ENCODE measurements around the gene PASK. TPM values are rescaled to one million over a fixed set of nuclear protein-coding genes. Genes with fewer than 3 reads are reported as not detected.

The PASK gene
- total and polyA plus RNA-seq, 2 experiments from 2014 or later = 2.5 to 8.8 TPM

DNA sequence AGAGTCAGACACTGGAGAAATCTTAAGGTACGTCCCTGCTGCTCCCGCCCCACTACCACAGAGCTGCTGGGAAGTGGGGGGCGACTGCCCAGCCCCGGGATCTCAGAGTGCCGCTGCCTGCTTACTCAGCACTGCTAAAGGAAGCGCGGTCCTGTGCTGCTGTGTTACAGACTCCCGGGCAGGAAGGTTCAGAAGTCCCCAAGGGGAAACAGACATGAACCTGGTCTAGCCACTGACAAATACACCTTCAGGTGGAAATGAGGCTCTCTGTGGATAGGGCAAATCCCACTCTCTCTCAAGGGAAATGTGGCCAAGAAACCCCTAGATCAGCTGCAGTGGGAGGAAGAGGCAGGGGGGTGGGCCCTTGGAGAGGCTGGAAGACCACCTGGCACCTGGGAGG lies 60.9 kb downstream of the PASK start:
- Histone ChIP-seq H3K36me3 (replicated peaks; ENCODE audit: insufficient read depth, low read depth) (peaks cover 6% of the 10 kb centered on the region), H3K4me2 (no peak overlapping the region), H4K20me1 (ENCODE audit: insufficient read depth, poor library complexity, severe bottlenecking) (peaks cover 7% of the 10 kb centered on the region), H3K27me3 (no peaks in the 10 kb centered on the region), H3K9me2 (replicated peaks; ENCODE audit: insufficient read depth) (no peaks in the 10 kb centered on the region), H3K79me2 (no peaks in the 10 kb centered on the region), H2AFZ (no peak overlapping the region), H3K4me3 (no peak overlapping the region), H3K27ac (no peak overlapping the region), H3K4me1 (ENCODE audit: insufficient read depth) (no peaks in the 10 kb centered on the region), H3K9me3 (ENCODE audit: low read depth) (no peaks in the 10 kb centered on the region)
- TF ChIP-seq EZH2 (IDR thresholded peaks at IDR 0.05; ENCODE audit: borderline replicate concordance) = no peak
- TF ChIP-seq, protein P1, sequence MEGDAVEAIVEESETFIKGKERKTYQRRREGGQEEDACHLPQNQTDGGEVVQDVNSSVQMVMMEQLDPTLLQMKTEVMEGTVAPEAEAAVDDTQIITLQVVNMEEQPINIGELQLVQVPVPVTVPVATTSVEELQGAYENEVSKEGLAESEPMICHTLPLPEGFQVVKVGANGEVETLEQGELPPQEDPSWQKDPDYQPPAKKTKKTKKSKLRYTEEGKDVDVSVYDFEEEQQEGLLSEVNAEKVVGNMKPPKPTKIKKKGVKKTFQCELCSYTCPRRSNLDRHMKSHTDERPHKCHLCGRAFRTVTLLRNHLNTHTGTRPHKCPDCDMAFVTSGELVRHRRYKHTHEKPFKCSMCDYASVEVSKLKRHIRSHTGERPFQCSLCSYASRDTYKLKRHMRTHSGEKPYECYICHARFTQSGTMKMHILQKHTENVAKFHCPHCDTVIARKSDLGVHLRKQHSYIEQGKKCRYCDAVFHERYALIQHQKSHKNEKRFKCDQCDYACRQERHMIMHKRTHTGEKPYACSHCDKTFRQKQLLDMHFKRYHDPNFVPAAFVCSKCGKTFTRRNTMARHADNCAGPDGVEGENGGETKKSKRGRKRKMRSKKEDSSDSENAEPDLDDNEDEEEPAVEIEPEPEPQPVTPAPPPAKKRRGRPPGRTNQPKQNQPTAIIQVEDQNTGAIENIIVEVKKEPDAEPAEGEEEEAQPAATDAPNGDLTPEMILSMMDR (IDR thresholded peaks at IDR 0.05; ENCODE audit: poor library complexity) = no peak
- TF ChIP-seq EZH2phosphoT487 (IDR thresholded peaks at IDR 0.05; ENCODE audit: low read depth, severe bottlenecking, unreplicated experiment) = no peak
- 98% methylated on average over 8 of the region's 8 CpGs for WGBS (ENCODE audit: low lambda C conversion rate, missing lambda C conversion rate)
- DNase-seq (ENCODE audit: low spot score) = no peak

DNA sequence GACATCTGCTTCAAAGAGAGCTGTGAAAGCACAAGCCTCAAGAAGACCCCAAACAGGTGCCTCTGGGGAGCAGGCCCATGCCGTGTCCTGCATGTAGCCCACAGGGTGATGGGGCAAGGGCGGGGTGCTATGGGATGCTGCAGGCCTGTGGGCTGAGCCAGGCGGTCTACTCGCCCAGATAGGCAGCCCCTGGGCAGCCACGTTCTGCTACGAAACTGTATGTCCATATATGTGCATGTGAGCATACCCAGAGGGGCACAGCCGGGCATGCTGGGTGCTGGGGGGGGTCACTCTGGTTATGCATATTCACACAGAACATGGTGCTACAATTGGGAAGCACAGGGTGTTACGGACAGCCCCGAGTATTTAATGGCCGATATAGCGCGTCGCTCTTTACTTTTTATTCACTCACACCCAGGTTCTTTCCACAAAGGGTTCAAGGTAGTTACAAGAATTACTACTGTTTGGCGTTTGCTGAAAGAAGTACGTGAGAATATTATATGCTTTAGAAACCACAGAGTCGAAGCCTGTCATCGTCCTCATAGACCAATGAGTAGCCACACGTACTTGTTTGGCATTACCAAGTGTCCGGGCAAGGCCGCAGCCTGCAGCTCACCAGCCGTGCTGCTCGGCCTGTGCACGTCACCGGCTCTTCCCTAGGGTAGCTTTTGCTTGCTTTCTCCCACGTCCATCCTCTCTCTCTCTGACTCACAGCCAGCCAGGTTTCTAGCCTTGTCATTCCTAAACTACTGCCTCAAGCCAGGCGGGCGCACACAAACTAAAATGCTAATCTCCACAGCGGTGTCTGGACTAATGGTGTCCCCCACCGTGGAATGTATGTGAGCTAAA lies 61.6 kb downstream of the PASK start:
- TF ChIP-seq, protein P1 (IDR thresholded peaks at IDR 0.05; ENCODE audit: poor library complexity) = no peak
- TF ChIP-seq EZH2phosphoT487 (IDR thresholded peaks at IDR 0.05; ENCODE audit: low read depth, severe bottlenecking, unreplicated experiment) (no peak), EZH2 (IDR thresholded peaks at IDR 0.05; ENCODE audit: borderline replicate concordance) (no peak)
- Histone ChIP-seq H3K36me3 (replicated peaks; ENCODE audit: insufficient read depth, low read depth) (peaks cover 6% of the 10 kb centered on the region), H3K4me1 (ENCODE audit: insufficient read depth) (no peaks in the 10 kb centered on the region), H3K27me3 (no peaks in the 10 kb centered on the region), H3K4me2 (no peak overlapping the region), H3K9me2 (replicated peaks; ENCODE audit: insufficient read depth) (no peaks in the 10 kb centered on the region), H3K9me3 (ENCODE audit: low read depth) (no peaks in the 10 kb centered on the region), H3K27ac (no peak overlapping the region), H3K4me3 (no peak overlapping the region), H3K79me2 (no peaks in the 10 kb centered on the region), H4K20me1 (ENCODE audit: insufficient read depth, poor library complexity, severe bottlenecking) (peaks cover 2% of the 10 kb centered on the region), H2AFZ (no peak overlapping the region)
- DNase-seq (ENCODE audit: low spot score) = no peak
- WGBS (ENCODE audit: low lambda C conversion rate, missing lambda C conversion rate) = 95% methylated on average over 29 of the region's 29 CpGs

DNA sequence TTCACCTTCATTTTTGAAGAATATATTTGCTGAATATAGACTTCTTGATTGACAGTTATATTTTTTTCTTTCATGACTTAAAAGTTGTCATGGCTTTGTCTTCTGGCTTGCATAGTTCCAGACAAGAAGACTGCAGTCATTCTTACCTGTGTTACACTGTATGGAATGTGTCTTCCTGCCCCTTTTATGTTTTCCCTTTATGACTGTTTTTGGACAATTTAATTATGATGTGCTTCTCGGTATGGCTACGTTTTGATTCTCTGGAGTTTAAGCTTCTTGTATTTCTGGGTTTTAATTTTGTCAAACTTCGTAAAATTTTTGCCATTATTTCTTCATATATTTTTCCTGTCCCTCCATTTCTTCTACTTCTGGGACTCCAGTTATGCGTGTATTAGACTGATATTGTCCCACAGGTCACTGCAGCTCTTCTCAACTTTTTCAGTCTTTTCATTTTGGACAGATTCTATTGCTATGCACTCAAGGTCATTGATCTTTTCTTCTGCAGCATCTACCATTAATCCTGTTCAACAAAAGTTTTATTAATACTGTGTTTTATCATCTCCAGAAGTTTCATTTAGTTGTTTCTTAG lies 64.3 kb downstream of the PASK start:
- H3K36me3 ChIP-seq (replicated peaks; ENCODE audit: insufficient read depth, low read depth) = peaks cover 6% of the 10 kb centered on the region
- H3K79me2 ChIP-seq = no peaks in the 10 kb centered on the region
- H4K20me1 ChIP-seq (ENCODE audit: insufficient read depth, poor library complexity, severe bottlenecking) = no peaks in the 10 kb centered on the region
- 98% methylated on average over 4 of the region's 4 CpGs for WGBS (ENCODE audit: low lambda C conversion rate, missing lambda C conversion rate)
- no peaks in the 10 kb centered on the region for H3K27me3 ChIP-seq
- H3K9me3 ChIP-seq (ENCODE audit: low read depth) = no peaks in the 10 kb centered on the region
- H3K9me2 ChIP-seq (replicated peaks; ENCODE audit: insufficient read depth) = no peaks in the 10 kb centered on the region
- no peak for DNase-seq (ENCODE audit: low spot score)
- H3K4me1 ChIP-seq (ENCODE audit: insufficient read depth) = no peaks in the 10 kb centered on the region
- no peak overlapping the region for H3K4me3 ChIP-seq
- H3K4me2 ChIP-seq = no peak overlapping the region
- H2AFZ ChIP-seq = no peak overlapping the region
- H3K27ac ChIP-seq = no peak overlapping the region
- no peak for TF ChIP-seq EZH2phosphoT487 (IDR thresholded peaks at IDR 0.05; ENCODE audit: low read depth, severe bottlenecking, unreplicated experiment)

DNA sequence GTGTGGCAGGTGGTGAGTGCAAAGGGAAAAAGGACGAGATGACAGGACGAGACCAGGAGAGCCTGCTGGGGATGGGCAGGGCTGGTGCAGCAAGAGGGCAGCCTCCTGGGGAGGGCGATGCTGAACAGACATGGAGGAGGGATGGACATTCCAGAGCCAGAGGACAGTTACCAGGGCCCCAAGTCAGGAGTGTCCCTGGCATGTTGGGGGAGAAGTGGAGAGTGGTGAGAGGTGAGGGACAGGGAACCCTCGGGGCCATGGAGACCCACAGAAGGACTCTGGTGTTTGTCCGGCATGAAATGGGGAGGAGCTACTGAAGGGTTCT lies 66.2 kb downstream of the PASK start:
- H3K4me2 ChIP-seq = no peak overlapping the region
- no peaks in the 10 kb centered on the region for H4K20me1 ChIP-seq (ENCODE audit: insufficient read depth, poor library complexity, severe bottlenecking)
- no peaks in the 10 kb centered on the region for H3K9me3 ChIP-seq (ENCODE audit: low read depth)
- H3K27ac ChIP-seq = no peak overlapping the region
- WGBS (ENCODE audit: low lambda C conversion rate, missing lambda C conversion rate) = 81% methylated on average over 5 of the region's 5 CpGs
- no peak for DNase-seq (ENCODE audit: low spot score)
- H3K4me1 ChIP-seq (ENCODE audit: insufficient read depth) = no peaks in the 10 kb centered on the region
- TF ChIP-seq EZH2phosphoT487 (IDR thresholded peaks at IDR 0.05; ENCODE audit: low read depth, severe bottlenecking, unreplicated experiment) (no peak), EZH2 (IDR thresholded peaks at IDR 0.05; ENCODE audit: borderline replicate concordance) (no peak)
- TF ChIP-seq, protein P1 (IDR thresholded peaks at IDR 0.05; ENCODE audit: poor library complexity) = no peak
- no peak overlapping the region for H2AFZ ChIP-seq
- no peaks in the 10 kb centered on the region for H3K79me2 ChIP-seq
- no peak overlapping the region for H3K4me3 ChIP-seq
- no peaks in the 10 kb centered on the region for H3K27me3 ChIP-seq
- no peaks in the 10 kb centered on the region for H3K9me2 ChIP-seq (replicated peaks; ENCODE audit: insufficient read depth)
- peaks cover 6% of the 10 kb centered on the region for H3K36me3 ChIP-seq (replicated peaks; ENCODE audit: insufficient read depth, low read depth)

Data from hepatocyte (in vitro differentiated cells).